Kidney (tissue), 14 donors: ENCODE data around the gene ATP2C2. TPM values are rescaled to one million over a fixed set of nuclear protein-coding genes. Genes with fewer than 3 reads are reported as not detected.

Source experiments
- DNase-seq, 5 donors: peaks; one replicate each; pipeline ENCODE4 v3.0.0-alpha.2; 2013 to 2020
- FAIRE-seq: peaks from 2 replicates; lab custom pipeline; 2012; peaks lifted over from hg19 to GRCh38; lab: Jason Lieb, UNC
- H3K27ac ChIP-seq, 2 donors: one replicate each; pipeline ENCODE4 v1.7.0; 2013; ENCODE audit warnings: low read depth in 2 of 2, low read length in 2 of 2, inconsistent platforms in 1 of 2
- H3K27me3 ChIP-seq: one replicate; pipeline ENCODE4 v1.7.1; 2013; ENCODE audit warnings: low read length, inconsistent platforms; ENCODE audit not compliant: control insufficient read depth, insufficient read depth
- H3K36me3 ChIP-seq, 3 donors: one replicate each; pipeline versions ENCODE4 v1.7.0 to v1.7.1; 2013; ENCODE audit warnings: low read length in 3 of 3, control low read depth in 1 of 3, inconsistent platforms in 1 of 3; ENCODE audit not compliant: insufficient read depth in 3 of 3, control insufficient read depth in 2 of 3
- H3K4me1 ChIP-seq, 3 donors: one replicate each; pipeline versions ENCODE4 v1.7.0 to v1.7.1; 2013; ENCODE audit warnings: low read length in 3 of 3, inconsistent platforms in 1 of 3, low read depth in 1 of 3; ENCODE audit not compliant: control insufficient read depth in 2 of 3, insufficient read depth in 2 of 3
- H3K4me3 ChIP-seq, 3 donors: one replicate each; pipeline versions ENCODE4 v1.7.0 to v1.8.1; 2013; ENCODE audit warnings: low read length in 3 of 3, control low read depth in 1 of 3, inconsistent platforms in 1 of 3
- H3K9ac ChIP-seq, 3 donors: one replicate each; pipeline versions ENCODE4 v1.7.0 to v1.7.1; 2013; ENCODE audit warnings: low read length in 3 of 3, control low read depth in 1 of 3, inconsistent platforms in 1 of 3
- H3K9me3 ChIP-seq, 3 donors: one replicate each; pipeline versions ENCODE4 v1.7.0 to v1.7.1; 2013; ENCODE audit warnings: low read length in 3 of 3, control low read depth in 1 of 3, inconsistent platforms in 1 of 3; ENCODE audit not compliant: control insufficient read depth in 2 of 3, insufficient read depth in 1 of 3
- intact Hi-C: fragments of 100-400 bp; cut with DNase I; formaldehyde crosslinking; loops from one replicate; pipeline ENCODE4 v1.11.1; 2022
- polyA plus RNA-seq: library from polyadenylated mRNA; stranded (reverse); fragments of 350-450 nt; fragmentation: Illumina TruSeq; extraction: RNeasy Lipid Tissue Mini Kit (QIAGEN cat#74804); gene quantifications from one replicate; pipeline ENCODE4 v1.2.3, GENCODE V29; 2014; ENCODE audit warnings: low read depth, low replicate concordance; ENCODE audit not compliant: insufficient read depth
- total RNA-seq: library from RNA; stranded (reverse); fragmentation: NEBNext Ultra II Directional; extraction: Animal tissue kit (Norgen Biotek cat#: 25700); gene quantifications from one replicate; pipeline ENCODE4 v1.2.1, GENCODE V29; 2021
- TF ChIP-seq, protein P1 (sequence below): IDR thresholded peaks from 3 replicates; pipeline ENCODE4 v1.5.1; 2012; ENCODE audit warnings: mild to moderate bottlenecking, moderate library complexity, borderline replicate concordance; ENCODE audit not compliant: insufficient read depth; ENCODE audit errors: extremely low read depth
- donor health status: control.
- donor health status: control.
- donor health status: control.
- donor health status: control.
- donor health status: control.
- donor health status: DM: yes; HTN: yes; CAD: no.
- donor health status: Normal renal cell carcinoma (clear cell type).

The ATP2C2 gene
- total and polyA plus RNA-seq, 2 donors from 2014 or later: 2.2 to 2.6 TPM

DNA sequence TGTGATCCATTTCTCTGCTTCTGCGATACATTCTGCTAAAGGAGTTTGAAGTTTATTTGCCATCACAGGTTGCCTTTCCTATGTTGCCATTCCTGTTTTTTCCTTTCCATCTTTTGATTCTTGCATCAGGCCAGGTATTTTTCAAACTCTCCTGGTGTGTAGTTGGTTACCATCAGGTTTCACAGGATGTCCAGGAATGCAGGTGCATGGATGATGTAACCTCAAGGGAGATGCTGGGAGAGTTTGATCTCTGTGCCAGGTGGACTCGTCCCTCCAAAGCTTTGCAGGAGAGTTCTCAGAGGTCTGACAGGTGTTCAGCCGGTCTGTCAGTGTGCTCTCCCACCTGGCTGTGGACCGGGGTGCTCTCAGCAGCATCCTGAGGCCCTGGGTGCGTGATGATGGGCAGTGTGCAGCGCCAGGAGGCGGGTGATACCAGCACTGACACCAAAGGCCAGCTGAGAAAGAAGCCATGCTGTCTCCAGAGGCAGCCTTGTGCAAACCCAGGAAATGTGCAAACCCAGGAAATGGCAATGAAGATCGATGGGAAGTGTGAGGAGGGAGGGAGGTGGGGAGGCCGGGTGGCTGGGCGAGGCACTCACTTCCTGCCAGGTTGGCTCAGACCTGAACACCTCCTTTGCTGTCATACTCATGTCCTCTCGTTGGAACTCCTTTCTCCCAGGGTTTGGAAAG is 1.7 kb downstream of the ATP2C2 start:
- DNase-seq (no peak), FAIRE-seq (no peak)
- no peaks in the 10 kb centered on the region for H3K36me3 ChIP-seq
- H3K9ac ChIP-seq: no peak overlapping the region
- H3K27me3 ChIP-seq: peaks cover 11% of the 10 kb centered on the region
- H3K4me1 ChIP-seq: no peaks in the 10 kb centered on the region
- H3K4me3 ChIP-seq: no peak overlapping the region
- intact Hi-C loops: no loop called here
- TF ChIP-seq, protein P1, sequence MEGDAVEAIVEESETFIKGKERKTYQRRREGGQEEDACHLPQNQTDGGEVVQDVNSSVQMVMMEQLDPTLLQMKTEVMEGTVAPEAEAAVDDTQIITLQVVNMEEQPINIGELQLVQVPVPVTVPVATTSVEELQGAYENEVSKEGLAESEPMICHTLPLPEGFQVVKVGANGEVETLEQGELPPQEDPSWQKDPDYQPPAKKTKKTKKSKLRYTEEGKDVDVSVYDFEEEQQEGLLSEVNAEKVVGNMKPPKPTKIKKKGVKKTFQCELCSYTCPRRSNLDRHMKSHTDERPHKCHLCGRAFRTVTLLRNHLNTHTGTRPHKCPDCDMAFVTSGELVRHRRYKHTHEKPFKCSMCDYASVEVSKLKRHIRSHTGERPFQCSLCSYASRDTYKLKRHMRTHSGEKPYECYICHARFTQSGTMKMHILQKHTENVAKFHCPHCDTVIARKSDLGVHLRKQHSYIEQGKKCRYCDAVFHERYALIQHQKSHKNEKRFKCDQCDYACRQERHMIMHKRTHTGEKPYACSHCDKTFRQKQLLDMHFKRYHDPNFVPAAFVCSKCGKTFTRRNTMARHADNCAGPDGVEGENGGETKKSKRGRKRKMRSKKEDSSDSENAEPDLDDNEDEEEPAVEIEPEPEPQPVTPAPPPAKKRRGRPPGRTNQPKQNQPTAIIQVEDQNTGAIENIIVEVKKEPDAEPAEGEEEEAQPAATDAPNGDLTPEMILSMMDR: no peak
- H3K27ac ChIP-seq: no peak overlapping the region
- no peaks in the 10 kb centered on the region for H3K9me3 ChIP-seq

DNA sequence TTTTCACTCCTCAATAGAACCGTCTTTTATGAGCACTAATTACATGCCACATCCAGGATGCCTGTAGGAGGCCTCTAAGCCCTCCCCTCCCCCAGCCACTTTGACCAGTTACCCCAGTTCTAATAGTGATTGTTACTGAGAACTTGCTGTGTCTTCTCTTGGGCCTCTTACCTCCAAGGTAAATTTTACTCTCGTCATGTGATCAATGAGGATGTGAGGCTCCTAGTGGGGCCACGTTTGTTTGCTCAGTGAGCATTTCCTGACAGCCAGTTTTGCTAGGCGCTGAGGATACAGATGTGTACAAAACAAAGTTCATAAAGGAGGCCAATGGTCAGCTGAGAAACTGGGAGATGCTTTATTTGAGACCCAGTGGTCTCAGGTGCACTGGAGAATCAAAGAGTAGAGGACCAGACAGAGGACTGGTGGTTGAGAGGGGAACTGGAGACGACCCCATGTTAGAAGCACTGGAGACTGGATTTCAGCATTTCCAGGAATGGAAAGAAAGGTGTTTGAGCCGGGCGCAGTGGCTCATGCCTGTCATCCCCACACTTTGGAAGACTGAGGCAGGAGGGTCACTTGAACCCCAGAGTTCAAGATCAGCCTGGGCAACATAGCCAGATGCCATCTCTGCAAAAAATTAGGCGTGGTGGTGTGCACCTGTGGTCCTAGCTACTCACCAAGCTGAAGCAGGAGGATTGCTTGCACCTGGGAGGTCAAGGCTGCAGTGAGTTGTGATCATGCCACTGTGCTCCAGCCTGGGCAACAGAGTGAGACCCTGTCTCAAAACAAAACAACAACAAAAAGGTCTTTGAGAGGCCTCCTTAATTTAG is 2.6 kb downstream of the ATP2C2 start:
- no peaks in the 10 kb centered on the region for H3K9me3 ChIP-seq
- no peaks in the 10 kb centered on the region for H3K4me1 ChIP-seq
- no peak overlapping the region for H3K27ac ChIP-seq
- no peak for FAIRE-seq
- DNase-seq: no peak
- H3K9ac ChIP-seq: no peak overlapping the region
- H3K36me3 ChIP-seq: no peaks in the 10 kb centered on the region
- intact Hi-C loops: no loop called here
- H3K27me3 ChIP-seq: peaks cover 11% of the 10 kb centered on the region
- TF ChIP-seq, protein P1: no peak
- no peak overlapping the region for H3K4me3 ChIP-seq

DNA sequence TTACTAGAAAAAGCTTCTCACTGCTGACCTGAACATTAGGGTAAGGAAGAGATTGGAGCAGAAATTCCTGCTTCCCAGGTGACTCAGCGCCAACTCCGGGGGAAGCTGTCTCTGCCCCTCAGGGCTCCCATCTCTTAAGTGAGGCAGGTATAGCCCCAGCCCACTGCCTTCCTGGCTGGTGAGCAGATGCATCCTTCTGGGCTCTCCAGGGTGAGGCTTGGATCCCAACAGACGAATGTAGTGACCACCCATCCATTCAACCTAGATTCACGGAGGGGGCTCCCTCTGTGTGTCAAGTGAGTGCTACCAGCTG is 3.2 kb downstream of the ATP2C2 start:
- no peaks in the 10 kb centered on the region for H3K4me1 ChIP-seq
- FAIRE-seq: no peak
- DNase-seq: no peak
- H3K27me3 ChIP-seq: peaks cover 11% of the 10 kb centered on the region
- no peak overlapping the region for H3K27ac ChIP-seq
- intact Hi-C loops: no loop called here
- no peak overlapping the region for H3K9ac ChIP-seq
- H3K9me3 ChIP-seq: no peaks in the 10 kb centered on the region
- TF ChIP-seq, protein P1: no peak
- no peaks in the 10 kb centered on the region for H3K36me3 ChIP-seq
- H3K4me3 ChIP-seq: no peak overlapping the region
